GM18858 (cell line): ENCODE data around the gene CCNL1.

Experiments
- ATAC-seq: cut with Tn5 transposase; IDR thresholded peaks from one replicate; pipeline ENCODE4 v1.9.1; 2021; ENCODE audit not compliant: unreplicated experiment

Gene CCNL1

GRCh38 chr3:157126365-157126764 lies 33.6 kb downstream of the CCNL1 start:
- ATAC-seq: no peak

GRCh38 chr3:157125101-157125500 lies 34.8 kb downstream of the CCNL1 start:
- no peak for ATAC-seq

DNA sequence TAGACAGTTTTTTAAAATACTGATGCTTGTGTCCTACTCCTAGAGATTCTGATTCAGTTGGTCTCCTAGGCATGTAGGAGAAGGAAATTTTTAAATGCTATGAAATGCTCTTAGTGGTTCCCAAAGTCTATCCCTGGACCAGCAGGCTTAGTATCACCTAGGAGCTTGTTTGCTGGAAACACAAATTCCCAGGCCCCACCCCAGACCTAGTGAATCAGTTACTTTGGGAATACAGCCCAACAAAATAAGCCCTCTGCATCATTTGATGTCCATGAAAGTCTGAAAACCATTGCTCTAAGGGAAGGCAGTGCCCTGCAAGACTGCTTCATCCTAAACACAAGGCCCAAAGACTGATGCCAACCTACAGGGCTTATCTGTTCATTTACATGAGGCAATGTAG lies 36.3 kb downstream of the CCNL1 start:
- ATAC-seq: no peak

DNA sequence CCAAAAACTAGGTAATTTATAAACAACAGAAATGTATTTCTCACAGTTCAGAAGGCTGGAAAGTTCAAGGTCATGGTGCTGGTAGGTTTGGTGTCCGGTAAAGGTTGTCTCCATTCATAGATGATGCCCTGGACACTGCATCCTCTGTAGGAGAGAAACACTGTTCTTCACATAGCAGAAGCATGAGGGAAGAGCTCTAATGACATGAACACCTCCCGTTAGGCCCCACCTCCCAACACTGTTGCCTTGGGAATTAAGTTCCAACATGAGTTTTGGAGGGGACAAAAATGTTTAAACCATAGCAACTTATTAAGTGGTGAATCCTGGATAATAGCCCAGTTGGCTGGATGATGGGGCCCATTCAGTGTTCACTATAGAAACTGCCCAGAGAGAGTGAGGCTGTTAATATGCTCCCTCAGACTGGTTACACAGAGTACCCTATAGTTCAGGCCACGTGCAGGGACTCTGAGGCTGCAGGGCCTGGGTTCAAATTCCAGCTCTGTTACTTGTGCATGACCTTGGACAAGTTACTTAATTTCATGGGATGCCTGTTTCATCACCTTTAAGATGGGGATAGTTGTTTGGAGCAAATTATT lies 37.0 kb downstream of the CCNL1 start:
- no peak for ATAC-seq

DNA sequence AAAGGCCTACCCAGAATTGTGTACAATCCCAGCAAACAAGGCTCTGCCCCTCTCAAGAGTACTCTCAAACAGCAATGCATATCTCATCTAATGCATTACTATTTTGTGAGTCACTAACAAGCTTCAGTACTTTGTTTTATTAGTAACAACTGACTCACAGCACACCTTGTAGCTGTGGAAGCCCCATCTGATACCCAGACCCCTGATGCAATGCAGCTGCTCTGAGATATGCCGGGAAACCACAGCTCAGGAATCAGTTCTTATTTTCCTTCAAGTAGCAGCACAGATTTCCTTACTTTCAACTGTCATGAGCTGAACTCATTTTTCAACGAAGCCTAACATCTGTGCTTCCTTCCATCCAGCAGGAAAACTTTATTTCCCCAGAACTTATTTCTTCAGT lies 37.8 kb downstream of the CCNL1 start:
- no peak for ATAC-seq

DNA sequence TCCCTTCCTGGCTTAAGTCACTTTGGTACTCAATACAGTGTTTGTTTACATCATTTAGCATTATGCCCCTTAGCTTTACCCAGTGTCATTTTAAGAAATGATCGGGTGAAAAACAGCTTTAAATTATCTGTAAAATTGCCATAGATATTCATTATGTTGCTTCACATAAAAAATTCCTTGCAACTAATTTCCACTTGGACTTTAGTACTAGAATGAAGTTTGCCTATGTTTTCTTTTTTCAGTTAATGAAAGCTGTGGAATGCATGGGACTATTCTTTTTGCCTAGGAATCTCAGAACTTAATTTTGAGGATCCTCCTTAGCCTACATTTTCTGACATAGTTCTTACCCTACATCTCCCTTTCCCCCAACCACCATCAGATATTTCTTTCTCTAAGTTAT lies 38.4 kb downstream of the CCNL1 start:
- ATAC-seq: no peak

- ATAC-seq: no peak
Measured at GRCh38 chr3:157120071-157120892, 39.7 kb downstream of the CCNL1 start.

DNA sequence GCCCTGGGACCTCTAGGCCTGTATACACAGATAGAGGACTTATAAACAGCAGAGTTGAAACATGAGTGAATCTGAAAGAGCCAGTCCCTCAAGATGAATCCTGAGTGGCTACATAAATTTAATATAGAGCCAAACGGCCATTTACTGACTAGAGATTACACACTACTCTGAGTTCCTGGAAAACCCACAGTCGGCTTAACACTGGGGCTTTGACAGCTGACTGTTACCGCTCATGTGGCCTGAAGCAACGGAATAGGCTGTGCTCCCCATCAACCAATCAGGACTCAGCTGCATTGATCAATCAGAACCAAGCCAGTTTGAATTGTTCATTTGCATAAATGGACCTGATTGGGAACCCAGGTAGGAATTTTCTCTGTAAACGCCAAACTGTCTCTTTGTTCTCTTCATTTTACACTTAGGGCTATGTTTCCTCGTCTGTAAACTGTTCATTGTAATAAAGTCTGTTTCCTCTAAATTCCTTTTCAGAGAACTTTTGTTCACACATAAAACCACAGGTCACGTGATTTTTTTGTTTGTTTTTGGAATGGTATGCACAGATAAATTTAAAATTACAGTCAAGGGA lies 40.5 kb downstream of the CCNL1 start:
- no peak for ATAC-seq

DNA sequence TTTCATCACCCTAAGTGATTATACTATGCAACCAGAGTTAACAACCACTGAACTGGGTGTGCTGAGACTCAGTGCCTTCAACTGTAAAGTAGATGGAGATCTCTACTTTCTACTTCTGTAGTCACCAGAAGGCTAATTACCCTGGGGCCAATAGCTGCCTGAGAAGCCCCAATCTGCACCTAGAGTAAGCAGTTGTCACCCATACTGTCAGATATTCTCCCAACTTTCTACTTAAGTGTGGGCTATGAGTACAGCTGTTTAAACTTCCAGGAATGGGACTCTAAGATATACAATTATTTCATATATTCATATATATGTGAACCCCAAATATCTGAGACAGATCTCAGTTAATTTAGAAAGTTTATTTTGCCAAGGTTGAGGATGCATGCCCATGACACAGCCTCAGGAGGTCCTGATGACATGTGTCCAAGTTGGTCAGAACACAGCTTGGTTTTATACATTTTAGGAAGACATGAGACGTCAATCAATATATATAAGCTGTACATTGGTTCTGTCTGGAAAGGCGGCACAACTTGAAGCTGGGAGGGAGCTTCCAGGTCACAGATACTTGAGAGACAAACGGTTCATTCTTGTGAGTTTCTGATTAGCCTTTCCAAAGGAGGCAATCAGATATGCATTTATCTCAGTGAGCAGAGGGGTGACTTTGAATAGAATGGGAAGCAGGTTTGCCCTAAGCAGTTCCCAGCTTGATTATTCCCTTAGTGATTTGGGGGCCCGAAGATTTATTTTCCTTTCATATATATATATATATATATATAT lies 41.9 kb downstream of the CCNL1 start:
- no peak for ATAC-seq

DNA sequence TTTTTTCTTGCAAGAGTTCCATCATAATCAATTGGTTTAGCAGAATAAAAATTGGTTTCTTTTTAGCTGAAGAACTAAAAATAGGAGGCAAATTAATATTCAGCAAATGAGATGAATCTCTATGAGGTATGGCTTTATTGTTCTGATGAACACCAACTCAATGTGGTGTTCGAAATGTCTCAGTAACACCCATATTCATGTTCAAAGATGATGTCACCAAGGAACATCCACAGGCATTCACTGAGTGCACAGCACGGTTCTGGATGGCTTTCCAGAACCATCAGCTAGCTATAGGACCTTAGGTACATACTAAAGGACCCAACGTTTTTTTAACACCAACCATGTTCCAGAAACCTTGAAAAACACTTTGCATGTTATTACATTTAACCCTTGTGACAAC lies 42.7 kb downstream of the CCNL1 start:
- ATAC-seq: no peak

- no peak for ATAC-seq
Measured at GRCh38 chr3:157116017-157116416, 43.9 kb downstream of the CCNL1 start.

DNA sequence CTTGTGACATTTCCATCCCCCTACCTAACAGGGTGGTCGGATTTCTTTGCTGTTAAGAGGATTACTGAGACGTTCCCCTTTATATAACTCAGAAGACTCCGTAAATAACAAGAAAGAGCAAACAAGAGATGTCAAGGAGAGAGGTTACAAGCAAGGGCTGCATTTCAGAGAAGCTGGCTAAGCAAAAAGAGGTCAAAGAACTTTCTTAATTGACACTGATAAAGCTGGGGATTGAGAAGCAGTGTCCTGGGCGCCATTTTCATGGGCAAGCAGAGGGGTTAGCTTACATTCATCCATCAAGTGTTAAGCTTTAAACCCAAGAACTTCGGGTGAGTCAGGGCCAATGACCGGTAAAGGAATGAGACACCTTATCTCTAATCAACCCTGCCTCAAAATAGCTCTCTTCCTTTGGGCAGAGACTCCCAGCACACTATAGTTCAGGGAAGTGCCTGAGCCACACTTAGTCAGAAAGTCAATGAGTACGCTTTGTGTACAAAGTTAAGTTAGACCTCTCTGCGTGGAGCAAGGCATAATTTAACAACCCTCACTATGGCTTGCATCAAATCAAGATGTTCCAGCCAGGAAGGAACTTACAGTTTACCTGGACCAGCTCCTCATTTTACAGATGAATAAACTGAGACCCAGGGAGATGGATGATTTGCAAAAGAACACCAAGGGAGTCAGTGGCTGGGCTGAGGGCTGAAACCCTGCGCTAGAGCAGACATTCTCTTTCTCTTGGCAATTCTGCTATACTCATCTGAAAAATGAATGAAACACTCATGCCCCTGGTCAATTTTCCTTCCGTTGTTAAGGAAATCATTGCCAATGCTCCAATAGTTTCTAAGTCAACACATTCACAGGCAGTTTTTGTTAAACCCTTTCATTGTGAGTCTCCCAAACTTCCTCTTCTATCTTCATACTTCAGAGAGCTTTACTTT lies 44.6 kb downstream of the CCNL1 start:
- ATAC-seq: no peak

- no peak for ATAC-seq
Measured at GRCh38 chr3:157113832-157114505, 46.0 kb downstream of the CCNL1 start.

DNA sequence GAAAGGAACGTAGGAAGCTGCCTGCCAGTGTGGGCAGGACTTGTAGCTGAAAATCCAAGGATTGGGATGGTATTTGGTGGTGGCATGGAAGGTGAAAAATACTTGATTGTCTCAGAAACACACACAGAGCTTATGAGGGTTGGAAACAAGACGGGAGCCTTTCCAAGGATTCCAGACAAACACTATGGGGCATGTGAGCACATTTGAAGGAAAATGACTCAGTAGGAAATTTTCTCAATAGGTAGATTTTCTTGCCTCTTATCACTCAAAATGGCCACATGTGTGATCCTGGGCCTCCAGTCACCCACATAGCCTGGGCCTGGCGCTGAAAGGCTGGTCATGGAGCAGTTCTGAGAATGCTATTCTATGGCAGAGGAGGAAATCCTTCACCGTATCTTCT lies 47.4 kb downstream of the CCNL1 start:
- no peak for ATAC-seq

DNA sequence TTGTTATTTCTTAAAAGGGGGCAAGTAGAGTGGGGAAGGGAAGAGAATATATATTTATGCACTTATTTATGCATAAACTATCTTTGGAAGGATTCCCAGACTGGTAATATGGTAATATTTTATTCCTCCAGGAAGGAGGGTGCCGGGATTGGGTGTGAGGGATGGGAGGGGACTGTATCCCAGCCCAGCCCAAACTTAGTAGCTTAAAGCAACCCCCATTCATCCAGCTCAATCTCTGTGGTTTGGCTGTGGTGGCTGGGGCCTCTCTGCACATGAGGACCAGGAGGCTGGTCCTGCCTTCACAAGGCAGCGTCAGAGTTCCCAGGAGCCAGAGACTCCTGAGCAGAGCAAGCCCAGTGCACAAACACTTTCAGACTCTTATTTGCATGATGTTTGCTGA lies 48.4 kb downstream of the CCNL1 start:
- ATAC-seq: no peak

- no peak for ATAC-seq
Measured at GRCh38 chr3:157110761-157111278, 49.1 kb downstream of the CCNL1 start.

DNA sequence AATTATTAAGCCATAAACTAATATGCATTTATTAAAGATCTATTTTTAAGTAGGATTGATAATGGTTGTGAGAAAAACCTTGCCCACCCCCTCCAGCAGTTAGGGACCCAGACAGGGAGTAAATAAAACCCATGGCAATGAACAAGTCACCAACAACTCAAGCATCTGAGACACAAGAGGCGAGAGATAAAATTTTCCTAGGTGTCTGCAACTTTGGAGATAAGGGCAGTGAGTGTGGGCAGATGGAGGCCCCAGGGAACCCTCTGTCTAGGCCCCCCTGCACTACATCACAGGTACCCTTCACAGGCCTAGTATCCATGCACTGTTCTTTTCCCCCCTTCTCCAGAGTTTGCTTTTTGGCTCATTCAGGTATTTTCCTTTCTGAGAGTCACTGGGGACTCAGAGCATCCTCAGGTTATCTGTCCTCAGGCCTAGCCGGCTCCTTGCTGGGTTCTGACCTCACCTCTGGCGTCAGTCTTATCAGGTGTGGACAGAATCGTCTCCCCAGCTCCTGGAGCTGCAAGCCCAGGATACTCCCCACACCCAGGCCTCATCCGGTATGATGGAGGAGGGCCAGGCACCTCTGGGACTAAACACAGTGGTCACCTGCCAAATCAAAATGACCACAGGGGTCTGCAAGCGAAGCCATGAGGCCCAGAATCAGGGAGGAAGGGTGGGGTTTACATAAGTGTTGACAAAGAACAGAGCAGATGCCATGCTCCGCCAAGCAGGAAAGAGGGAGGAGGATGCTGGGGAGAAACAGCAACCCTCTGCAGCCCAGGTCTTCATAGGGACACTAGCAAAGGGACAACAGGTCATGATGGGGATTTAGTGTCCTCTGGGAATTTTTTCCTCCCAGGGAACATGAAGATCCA lies 50.4 kb downstream of the CCNL1 start:
- no peak for ATAC-seq

DNA sequence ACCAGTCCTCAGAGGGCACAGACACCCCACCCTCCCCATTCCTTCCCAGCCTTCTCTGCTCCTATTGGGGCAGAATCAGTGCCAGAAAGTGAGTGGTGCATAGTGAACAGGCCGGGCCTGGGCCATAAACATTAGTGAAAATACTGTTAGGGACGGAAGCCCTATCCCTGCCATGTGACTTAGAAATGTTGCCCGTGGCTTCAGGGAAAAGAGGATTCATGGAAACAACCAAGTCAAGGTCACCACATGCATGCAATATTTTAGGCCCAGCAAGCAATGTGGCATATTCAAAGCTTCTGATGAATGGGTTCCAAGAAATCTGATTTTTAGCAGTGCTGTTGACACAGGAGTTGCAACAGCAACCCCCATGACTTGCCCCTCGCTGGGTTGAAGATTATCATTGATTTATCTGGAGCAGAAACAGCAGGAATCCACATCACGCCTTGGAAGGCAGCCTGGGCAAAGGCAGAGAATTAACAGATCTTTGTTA lies 52.3 kb downstream of the CCNL1 start:
- ATAC-seq: no peak

DNA sequence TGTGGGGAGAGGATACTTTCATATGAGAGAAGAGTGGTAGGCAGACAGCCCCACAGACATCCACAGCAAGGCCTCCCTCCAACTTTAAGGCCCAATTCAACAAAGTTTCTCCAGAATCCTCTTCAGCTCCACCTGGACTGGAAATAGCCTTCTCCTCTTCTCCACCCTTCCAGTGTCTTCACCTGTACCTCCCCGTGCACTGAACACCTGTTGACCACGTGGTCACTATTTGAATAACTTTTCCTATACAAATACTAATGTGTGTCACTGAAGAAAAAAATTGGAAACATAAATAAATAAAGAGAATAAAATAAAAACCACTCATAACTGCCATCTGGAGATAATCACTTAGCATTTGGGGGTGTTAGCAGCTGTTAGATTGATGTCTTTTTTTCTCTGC lies 52.9 kb downstream of the CCNL1 start:
- ATAC-seq: no peak
